HEK293 (cell line): Measurements from ENCODE around the gene PRPF6.

Experiments
- CTCF ChIA-PET: fragments of 350-600 bp; formaldehyde crosslinking; extraction: SDS; loops from one replicate; lab custom pipeline; 2021; ENCODE audit warnings: antibody characterized with exemption; lab: Yijun Ruan, JAX
- POLR2A ChIA-PET: fragments of 300-600 bp; formaldehyde crosslinking; extraction: SDS; loops from one replicate; lab custom pipeline; 2020; ENCODE audit warnings: antibody characterized with exemption, inconsistent platforms; lab: Yijun Ruan, JAX
- H3K27ac ChIP-seq: fragments of 200-500 bp; sonication (Bioruptor generic); 2 replicates; pipeline ENCODE4 v1.5.1; 2014; ENCODE audit warnings: low read depth, low read length, control low read depth, inconsistent platforms; ENCODE audit errors: extremely low read depth
- H3K36me3 ChIP-seq, 2 experiments: fragments of 200-500 bp in 1 of 2; sonication (Bioruptor generic) in 1 of 2; 1 replicate in 1 of 2; 2 replicates in 1 of 2; pipeline ENCODE4 v1.5.1; 2014 to 2017; ENCODE audit warnings: inconsistent platforms in 2 of 2, low read length in 2 of 2; ENCODE audit not compliant: control insufficient read depth in 2 of 2, insufficient read depth in 1 of 2
- H3K4me1 ChIP-seq: fragments of 200-500 bp; sonication (Bioruptor generic); 2 replicates; pipeline ENCODE4 v1.5.1; 2014; ENCODE audit warnings: mild to moderate bottlenecking, low read length, inconsistent platforms; ENCODE audit not compliant: control insufficient read depth, insufficient read depth
- H3K4me3 ChIP-seq: 2 replicates; pipeline ENCODE4 v1.5.1; 2011; ENCODE audit warnings: low read depth, mild to moderate bottlenecking, control low read depth, low read length, moderate library complexity
- H3K9me3 ChIP-seq: fragments of 200-500 bp; sonication (Bioruptor generic); 2 replicates; pipeline ENCODE4 v1.5.1; 2014; ENCODE audit warnings: low read depth, low read length, inconsistent platforms; ENCODE audit not compliant: control insufficient read depth, insufficient read depth
- GLIS2 ChIP-seq: fragments of 450-650 bp; formaldehyde crosslinking; IDR thresholded peaks from 2 replicates; pipeline ENCODE4 v1.5.1; 2016; ENCODE audit warnings: missing biosample characterization, missing genetic modification characterization
- KLF1 ChIP-seq: fragments of 450-650 bp; formaldehyde crosslinking; IDR thresholded peaks from 2 replicates; pipeline ENCODE4 v1.5.1; 2016; ENCODE audit warnings: missing biosample characterization, missing genetic modification characterization
- KLF17 ChIP-seq: fragments of 450-650 bp; formaldehyde crosslinking; IDR thresholded peaks from 2 replicates; pipeline ENCODE4 v1.5.1; 2016; ENCODE audit warnings: missing biosample characterization, missing genetic modification characterization
- OVOL3 ChIP-seq: fragments of 450-650 bp; formaldehyde crosslinking; IDR thresholded peaks from 2 replicates; pipeline ENCODE4 v1.5.1; 2016; ENCODE audit warnings: missing biosample characterization, missing genetic modification characterization
- REPIN1 ChIP-seq: fragments of 450-650 bp; formaldehyde crosslinking; IDR thresholded peaks from 2 replicates; pipeline ENCODE4 v1.5.1; 2017; ENCODE audit warnings: missing biosample characterization, missing genetic modification characterization, low read depth
- SCRT2 ChIP-seq: fragments of 450-650 bp; formaldehyde crosslinking; IDR thresholded peaks from 2 replicates; pipeline ENCODE4 v1.5.1; 2016; ENCODE audit warnings: missing biosample characterization, missing genetic modification characterization
- TRIM28 ChIP-seq: IDR thresholded peaks from 2 replicates; pipeline ENCODE4 v1.6.1; 2011; ENCODE audit warnings: low read length, control low read depth, borderline replicate concordance
- ZBTB20 ChIP-seq: fragments of 450-650 bp; formaldehyde crosslinking; IDR thresholded peaks from 2 replicates; pipeline ENCODE4 v1.5.1; 2016; ENCODE audit warnings: missing biosample characterization, missing genetic modification characterization
- ZFP69B ChIP-seq: fragments of 450-650 bp; formaldehyde crosslinking; IDR thresholded peaks from 2 replicates; pipeline ENCODE4 v1.5.1; 2016; ENCODE audit warnings: missing biosample characterization, missing genetic modification characterization
- ZNF10 ChIP-seq: fragments of 450-650 bp; formaldehyde crosslinking; IDR thresholded peaks from 2 replicates; pipeline ENCODE4 v1.5.1; 2017; ENCODE audit warnings: missing biosample characterization, missing genetic modification characterization
- ZNF18 ChIP-seq: fragments of 450-650 bp; formaldehyde crosslinking; IDR thresholded peaks from 2 replicates; pipeline ENCODE4 v1.5.1; 2016; ENCODE audit warnings: missing biosample characterization, missing genetic modification characterization
- ZNF184 ChIP-seq: fragments of 450-650 bp; IDR thresholded peaks from 2 replicates; pipeline ENCODE4 v1.5.1; 2018; ENCODE audit warnings: missing biosample characterization, mild to moderate bottlenecking, missing genetic modification characterization
- ZNF214 ChIP-seq: fragments of 450-650 bp; formaldehyde crosslinking; IDR thresholded peaks from 2 replicates; pipeline ENCODE4 v1.5.1; 2017; ENCODE audit warnings: missing biosample characterization, mild to moderate bottlenecking, missing genetic modification characterization, borderline replicate concordance
- ZNF398 ChIP-seq: fragments of 450-650 bp; formaldehyde crosslinking; IDR thresholded peaks from 2 replicates; pipeline ENCODE4 v1.5.1; 2017; ENCODE audit warnings: missing biosample characterization, missing genetic modification characterization
- ZNF449 ChIP-seq: fragments of 450-650 bp; formaldehyde crosslinking; IDR thresholded peaks from 2 replicates; pipeline ENCODE4 v1.5.1; 2017; ENCODE audit warnings: missing biosample characterization, mild to moderate bottlenecking, missing genetic modification characterization, moderate library complexity
- ZNF473 ChIP-seq: fragments of 450-650 bp; formaldehyde crosslinking; IDR thresholded peaks from 2 replicates; pipeline ENCODE4 v1.5.1; 2017; ENCODE audit warnings: missing biosample characterization, missing genetic modification characterization
- ZNF600 ChIP-seq: fragments of 450-650 bp; formaldehyde crosslinking; IDR thresholded peaks from 2 replicates; pipeline ENCODE4 v1.5.1; 2016; ENCODE audit warnings: missing biosample characterization, missing genetic modification characterization
- ZNF76 ChIP-seq: fragments of 450-650 bp; formaldehyde crosslinking; IDR thresholded peaks from 2 replicates; pipeline ENCODE4; 2016; ENCODE audit warnings: low read depth, missing biosample characterization, missing genetic modification characterization, borderline replicate concordance
- TF ChIP-seq, protein P1 (sequence below): fragments of 450-650 bp; formaldehyde crosslinking; IDR thresholded peaks from 2 replicates; pipeline ENCODE4 v1.5.1; 2016; ENCODE audit warnings: missing biosample characterization, missing genetic modification characterization, borderline replicate concordance
- TF ChIP-seq, protein P2 (sequence below): fragments of 450-650 bp; formaldehyde crosslinking; IDR thresholded peaks from 2 replicates; pipeline ENCODE4 v1.5.1; 2016; ENCODE audit warnings: missing biosample characterization, missing genetic modification characterization

Gene PRPF6

DNA sequence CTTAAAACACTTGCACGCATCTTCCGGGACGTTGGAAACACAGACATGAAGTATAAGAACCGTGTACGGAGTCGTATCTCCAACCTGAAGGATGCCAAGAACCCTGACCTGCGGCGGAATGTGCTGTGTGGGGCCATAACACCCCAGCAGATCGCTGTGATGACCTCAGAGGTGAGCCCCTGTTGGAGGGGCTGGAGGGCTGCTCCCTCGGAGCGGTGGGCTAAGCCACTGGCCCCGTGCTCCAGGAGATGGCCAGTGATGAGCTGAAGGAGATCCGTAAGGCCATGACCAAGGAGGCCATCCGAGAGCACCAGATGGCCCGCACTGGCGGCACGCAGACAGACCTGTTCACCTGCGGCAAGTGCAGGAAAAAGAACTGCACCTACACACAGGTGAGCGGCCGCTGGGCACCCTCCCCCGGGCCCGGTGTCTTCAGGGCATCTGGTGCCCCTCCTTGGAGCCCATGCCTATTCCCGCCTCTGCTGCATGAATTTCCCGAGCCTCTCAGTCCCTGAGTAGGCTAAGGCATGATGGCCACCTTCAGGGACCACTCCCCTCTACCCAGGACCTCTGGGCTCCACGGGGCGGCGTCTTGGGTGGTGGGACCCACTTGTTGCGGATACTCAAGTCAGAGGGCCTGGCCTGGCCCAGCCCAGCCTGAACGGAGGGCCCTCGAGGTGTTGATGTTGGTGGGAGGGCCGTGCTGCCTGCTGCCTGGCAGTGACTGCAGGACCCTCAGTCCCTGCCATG is 89.5 kb downstream of the PRPF6 start:
- peaks cover 0 to 22% of the 10 kb centered on the region in 2 experiments; a peak in 1 of 3 replicates for H3K36me3 ChIP-seq
- ChIA-PET CTCF (interaction anchor here (0.6 to 1.7 kb wide), 7 partner anchors 8 to 380 kb away, joined by 3 to 5 read pairs (median 3); partner anchors contain the start of gene OPRL1), POLR2A (interaction anchor here (0.5 kb wide), 1 partner anchor 27 kb away, joined by 3 read pairs; no protein-coding TSS in a partner anchor)

GRCh38 chr20:64071341-64072332 is 90.7 kb downstream of the PRPF6 start:
- TF ChIP-seq ZNF18 (tag by site-specific recombination) (peak; percentile 43; the same call in 1 of the 2 replicates), ZNF398 (no peak), ZNF10 (0 out of 2 replicates have a peak, but pooled peaks have one; percentile 33), SCRT2 (0 out of 2 replicates have a peak, but pooled peaks have one; percentile 11), GLIS2 (tag by site-specific recombination) (0 out of 2 replicates have a peak, but pooled peaks have one; percentile 15)
- Histone ChIP-seq H3K27ac (no peak overlapping the region), H3K36me3 (peaks cover 0 to 25% of the 10 kb centered on the region in 2 experiments; a peak in 1 of 3 replicates), H3K4me1 (no peaks in the 10 kb centered on the region), H3K9me3 (no peaks in the 10 kb centered on the region), H3K4me3 (no peak overlapping the region)
- ChIA-PET CTCF (interaction anchor here (0.6 to 1.3 kb wide), 4 partner anchors 9 to 381 kb away, joined by 3 to 4 read pairs (median 3); no protein-coding TSS in a partner anchor), POLR2A (interaction anchor here (0.7 kb wide), 1 partner anchor 9 kb away, joined by 5 read pairs; the partner anchor contains the start of gene TCEA2)

More for the DNA sequence above, 89.5 kb downstream of the PRPF6 start:
- H3K27ac ChIP-seq = no peak overlapping the region
- no peak overlapping the region for H3K4me3 ChIP-seq
- no peaks in the 10 kb centered on the region for H3K4me1 ChIP-seq
- no peaks in the 10 kb centered on the region for H3K9me3 ChIP-seq
- TF ChIP-seq ZNF184 (tag by site-specific recombination) (no peak), REPIN1 (no peak), ZBTB20 (no peak), ZNF10 (no peak), KLF17 (no peak), KLF1 (no peak), ZFP69B (tag by site-specific recombination) (0 out of 2 replicates have a peak, but pooled peaks have one; percentile 15), SCRT2 (peak; percentile 68), ZNF473 (tag by site-specific recombination) (no peak), ZNF600 (tag by site-specific recombination) (peak; percentile 44; the same call in 1 of the 2 replicates), ZNF214 (tag by site-specific recombination) (no peak), ZNF449 (tag by site-specific recombination) (no peak), TRIM28 (no peak), ZNF76 (tag by site-specific recombination) (no peak), OVOL3 (no peak)
- TF ChIP-seq, protein P1, sequence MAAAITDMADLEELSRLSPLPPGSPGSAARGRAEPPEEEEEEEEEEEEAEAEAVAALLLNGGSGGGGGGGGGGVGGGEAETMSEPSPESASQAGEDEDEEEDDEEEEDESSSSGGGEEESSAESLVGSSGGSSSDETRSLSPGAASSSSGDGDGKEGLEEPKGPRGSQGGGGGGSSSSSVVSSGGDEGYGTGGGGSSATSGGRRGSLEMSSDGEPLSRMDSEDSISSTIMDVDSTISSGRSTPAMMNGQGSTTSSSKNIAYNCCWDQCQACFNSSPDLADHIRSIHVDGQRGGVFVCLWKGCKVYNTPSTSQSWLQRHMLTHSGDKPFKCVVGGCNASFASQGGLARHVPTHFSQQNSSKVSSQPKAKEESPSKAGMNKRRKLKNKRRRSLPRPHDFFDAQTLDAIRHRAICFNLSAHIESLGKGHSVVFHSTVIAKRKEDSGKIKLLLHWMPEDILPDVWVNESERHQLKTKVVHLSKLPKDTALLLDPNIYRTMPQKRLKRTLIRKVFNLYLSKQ = no peak
- TF ChIP-seq, protein P2, sequence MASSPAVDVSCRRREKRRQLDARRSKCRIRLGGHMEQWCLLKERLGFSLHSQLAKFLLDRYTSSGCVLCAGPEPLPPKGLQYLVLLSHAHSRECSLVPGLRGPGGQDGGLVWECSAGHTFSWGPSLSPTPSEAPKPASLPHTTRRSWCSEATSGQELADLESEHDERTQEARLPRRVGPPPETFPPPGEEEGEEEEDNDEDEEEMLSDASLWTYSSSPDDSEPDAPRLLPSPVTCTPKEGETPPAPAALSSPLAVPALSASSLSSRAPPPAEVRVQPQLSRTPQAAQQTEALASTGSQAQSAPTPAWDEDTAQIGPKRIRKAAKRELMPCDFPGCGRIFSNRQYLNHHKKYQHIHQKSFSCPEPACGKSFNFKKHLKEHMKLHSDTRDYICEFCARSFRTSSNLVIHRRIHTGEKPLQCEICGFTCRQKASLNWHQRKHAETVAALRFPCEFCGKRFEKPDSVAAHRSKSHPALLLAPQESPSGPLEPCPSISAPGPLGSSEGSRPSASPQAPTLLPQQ (tag by site-specific recombination) = peak; percentile 41; the same call in 1 of the 2 replicates
- TF ChIP-seq, all 188 proteins: peak for 4
